CD4-positive, alpha-beta T cell (primary cell): ENCODE data around the gene GPR107. TPM values are rescaled to one million over a fixed set of nuclear protein-coding genes. Genes with fewer than 3 reads are reported as not detected.

Experiments
- ATAC-seq: fragments of 200-7000 bp; cut with Tn5 transposase; one replicate; pipeline ENCODE4 v1.10.0; 2022; ENCODE audit warnings: mild to moderate bottlenecking; ENCODE audit not compliant: poor library complexity
- CTCF ChIA-PET: fragments of 350-600 bp; sonication (Branson Sonifier 250); formaldehyde crosslinking; loops from one replicate; lab custom pipeline; 2021; ENCODE audit warnings: antibody characterized with exemption, inconsistent platforms; lab: Charles Lee
- POLR2A ChIA-PET: fragments of 350-600 bp; sonication (Branson Sonifier 250); formaldehyde crosslinking; loops from one replicate; lab custom pipeline; 2021; ENCODE audit warnings: antibody characterized with exemption, inconsistent platforms; lab: Charles Lee
- DNase-seq, 14 experiments: peaks; one replicate each; pipeline ENCODE4 v3.0.0-alpha.2; 2013 to 2020; ENCODE audit warnings: mixed read lengths in 2 of 14
- H3K27ac ChIP-seq, 2 donors: one replicate each; pipeline versions ENCODE4 v1.5.1 to v1.7.0; 2013; ENCODE audit warnings: low read length in 2 of 2, low read depth in 1 of 2, mild to moderate bottlenecking in 1 of 2
- H3K27me3 ChIP-seq, 2 experiments: 1 replicate in 1 of 2; 2 replicates in 1 of 2; pipeline versions ENCODE4 v1.6.1 to v1.7.0; 2013; ENCODE audit warnings: low read length in 2 of 2, control low read depth in 1 of 2, mild to moderate bottlenecking in 1 of 2, moderate library complexity in 1 of 2; ENCODE audit not compliant: insufficient read depth in 2 of 2, control insufficient read depth in 1 of 2
- H3K36me3 ChIP-seq: one replicate; pipeline ENCODE4 v1.6.1; 2013; ENCODE audit warnings: low read length, control low read depth; ENCODE audit not compliant: insufficient read depth
- H3K4me1 ChIP-seq: one replicate; pipeline ENCODE4 v1.6.1; 2013; ENCODE audit warnings: low read length, control low read depth; ENCODE audit not compliant: insufficient read depth
- H3K4me3 ChIP-seq: one replicate; pipeline ENCODE4 v1.5.1; 2013; ENCODE audit warnings: mild to moderate bottlenecking, low read length, moderate library complexity
- H3K9me3 ChIP-seq, 2 experiments: 1 replicate in 1 of 2; 2 replicates in 1 of 2; pipeline versions ENCODE4 v1.6.1 to v1.7.0; 2013; ENCODE audit warnings: low read length in 2 of 2, mild to moderate bottlenecking in 2 of 2, control low read depth in 1 of 2, moderate library complexity in 1 of 2; ENCODE audit not compliant: control insufficient read depth in 1 of 2, insufficient read depth in 1 of 2
- H3K27ac Mint-ChIP-seq: one replicate; pipeline ENCODE4 v1.8.0; 2020; ENCODE audit warnings: mixed read lengths
- H3K27me3 Mint-ChIP-seq: one replicate; pipeline ENCODE4 v1.8.0; 2021; ENCODE audit warnings: mixed read lengths
- H3K36me3 Mint-ChIP-seq: one replicate; pipeline ENCODE4 v1.8.0; 2021; ENCODE audit warnings: low read depth, mixed read lengths
- H3K4me1 Mint-ChIP-seq: one replicate; pipeline ENCODE4 v1.8.0; 2021; ENCODE audit warnings: low read depth, mixed read lengths
- H3K4me3 Mint-ChIP-seq: one replicate; pipeline ENCODE4 v1.8.0; 2020; ENCODE audit warnings: mild to moderate bottlenecking, mixed read lengths
- H3K9me3 Mint-ChIP-seq: one replicate; pipeline ENCODE4 v1.8.0; 2020; ENCODE audit warnings: mixed read lengths
- intact Hi-C, 2 experiments: fragments of 100-400 bp; cut with DNase I in 1 of 2; cut with micrococcal nuclease in 1 of 2; formaldehyde crosslinking; loops; one replicate each; pipeline versions ENCODE4 v1.15.1 to v1.9.0; 2023 to 2025; cut with DNase I, micrococcal nuclease
- total RNA-seq, 174 experiments: library from RNA in 2 of 174; stranded (reverse) in 2 of 174; gene quantifications; one replicate each; pipeline ENCODE4 v1.2.3 and lab custom pipeline; 2021 to 2026
- TF ChIP-seq, protein P1 (sequence below): fragments of 200-600 bp; IDR thresholded peaks from one replicate; pipeline ENCODE4 v1.8.0; 2022; ENCODE audit warnings: antibody characterized with exemption, mild to moderate bottlenecking

GPR107 gene
- total RNA-seq, 2 experiments from 2014 or later, result 18.9 to 19.2 TPM

DNA sequence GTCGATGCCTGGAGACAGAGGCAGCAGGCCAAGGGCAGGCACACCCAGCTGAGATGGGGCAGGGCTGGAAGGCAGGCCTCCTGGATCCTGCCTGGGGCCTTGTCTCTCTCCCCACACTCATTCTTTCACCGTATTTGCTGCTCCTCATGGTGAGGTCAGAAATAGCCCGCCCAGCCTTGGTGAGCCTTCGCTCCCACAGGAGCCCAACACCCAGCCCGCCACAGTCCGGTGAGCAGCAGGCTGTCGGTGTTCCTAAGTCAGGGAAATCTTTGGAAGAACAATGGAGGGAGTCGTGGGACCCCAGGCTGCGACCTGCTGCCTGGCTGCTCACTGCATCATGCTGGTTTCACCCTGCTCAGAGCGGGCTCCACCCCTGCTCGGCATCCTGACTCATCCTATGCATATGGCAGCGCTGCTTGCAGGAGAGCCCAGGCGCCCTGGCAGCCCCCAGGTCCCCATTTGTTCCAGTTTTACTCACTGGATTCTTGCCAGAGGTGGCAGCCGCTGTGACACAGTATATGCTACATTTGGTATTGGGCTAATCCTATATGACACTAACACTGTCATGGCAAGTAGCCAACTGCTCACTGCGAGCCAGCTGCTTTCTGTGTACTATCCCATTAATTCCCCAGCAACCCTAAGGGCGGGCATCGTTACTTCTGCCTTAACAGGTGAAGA, 65.3 kb downstream of the GPR107 start:
- H3K27me3 ChIP-seq, result no peaks in the 10 kb centered on the region
- H3K36me3 ChIP-seq, result peaks cover 55% of the 10 kb centered on the region
- Mint-ChIP-seq H3K9me3 (no peaks in the 10 kb centered on the region), H3K36me3 (peaks cover 50% of the 10 kb centered on the region), H3K4me3 (no peak overlapping the region), H3K27ac (no peak overlapping the region), H3K4me1 (peaks cover 6% of the 10 kb centered on the region), H3K27me3 (no peaks in the 10 kb centered on the region)
- H3K4me1 ChIP-seq, result no peaks in the 10 kb centered on the region
- intact Hi-C loops, result no loop called here
- no peak for ATAC-seq
- DNase-seq, result no peak
- H3K4me3 ChIP-seq, result no peak overlapping the region
- H3K9me3 ChIP-seq, result no peaks in the 10 kb centered on the region
- POLR2A ChIA-PET, result no interaction called here
- no peak overlapping the region for H3K27ac ChIP-seq
- TF ChIP-seq, protein P1, sequence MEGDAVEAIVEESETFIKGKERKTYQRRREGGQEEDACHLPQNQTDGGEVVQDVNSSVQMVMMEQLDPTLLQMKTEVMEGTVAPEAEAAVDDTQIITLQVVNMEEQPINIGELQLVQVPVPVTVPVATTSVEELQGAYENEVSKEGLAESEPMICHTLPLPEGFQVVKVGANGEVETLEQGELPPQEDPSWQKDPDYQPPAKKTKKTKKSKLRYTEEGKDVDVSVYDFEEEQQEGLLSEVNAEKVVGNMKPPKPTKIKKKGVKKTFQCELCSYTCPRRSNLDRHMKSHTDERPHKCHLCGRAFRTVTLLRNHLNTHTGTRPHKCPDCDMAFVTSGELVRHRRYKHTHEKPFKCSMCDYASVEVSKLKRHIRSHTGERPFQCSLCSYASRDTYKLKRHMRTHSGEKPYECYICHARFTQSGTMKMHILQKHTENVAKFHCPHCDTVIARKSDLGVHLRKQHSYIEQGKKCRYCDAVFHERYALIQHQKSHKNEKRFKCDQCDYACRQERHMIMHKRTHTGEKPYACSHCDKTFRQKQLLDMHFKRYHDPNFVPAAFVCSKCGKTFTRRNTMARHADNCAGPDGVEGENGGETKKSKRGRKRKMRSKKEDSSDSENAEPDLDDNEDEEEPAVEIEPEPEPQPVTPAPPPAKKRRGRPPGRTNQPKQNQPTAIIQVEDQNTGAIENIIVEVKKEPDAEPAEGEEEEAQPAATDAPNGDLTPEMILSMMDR, result no peak
- CTCF ChIA-PET, result no interaction called here

DNA sequence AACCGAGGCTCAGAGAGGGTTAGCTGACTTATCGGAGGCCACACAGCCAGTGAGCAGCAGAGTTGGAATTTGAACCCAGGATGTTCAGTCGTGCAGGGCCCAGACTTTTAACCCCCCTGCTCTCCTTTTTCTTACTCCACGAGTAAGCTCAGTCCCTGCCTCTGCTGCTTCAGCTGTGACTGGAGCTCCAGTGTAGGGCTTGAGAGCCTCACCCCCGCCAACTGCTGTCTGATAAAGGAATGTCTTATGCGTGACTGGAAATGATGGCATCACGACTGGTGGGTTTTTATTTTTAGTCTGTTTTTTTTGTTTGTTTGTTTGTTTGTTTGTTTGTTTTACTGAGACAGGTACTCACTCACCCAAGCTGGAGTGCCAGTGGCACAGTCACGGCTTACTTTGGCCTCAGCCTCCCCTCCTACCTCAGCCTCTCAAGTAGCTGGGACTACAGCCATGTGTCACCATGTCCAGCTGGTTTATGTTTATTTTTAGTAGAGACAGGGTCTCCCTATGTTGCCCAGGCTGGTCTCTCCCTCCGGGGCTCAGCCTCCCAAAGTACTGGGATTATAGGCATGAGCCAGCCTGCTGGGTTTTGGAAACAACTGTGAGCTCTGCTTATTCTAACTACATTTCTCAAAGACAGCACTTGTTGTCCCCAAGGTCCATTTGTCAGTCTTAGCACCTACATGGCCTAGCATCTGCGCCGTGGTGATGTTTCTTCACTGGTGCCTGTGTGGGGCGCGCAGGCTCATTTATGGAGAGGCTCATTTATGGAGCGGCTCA, 66.0 kb downstream of the GPR107 start:
- no peak overlapping the region for H3K27ac Mint-ChIP-seq
- no peak overlapping the region for H3K4me3 ChIP-seq
- POLR2A ChIA-PET, result no interaction called here
- no peaks in the 10 kb centered on the region for H3K27me3 Mint-ChIP-seq
- H3K9me3 Mint-ChIP-seq, result no peaks in the 10 kb centered on the region
- H3K9me3 ChIP-seq, result no peaks in the 10 kb centered on the region
- peaks cover 50% of the 10 kb centered on the region for H3K36me3 Mint-ChIP-seq
- H3K4me3 Mint-ChIP-seq, result no peak overlapping the region
- no peak for ATAC-seq
- H3K4me1 ChIP-seq, result no peaks in the 10 kb centered on the region
- H3K36me3 ChIP-seq, result peaks cover 60% of the 10 kb centered on the region
- H3K27me3 ChIP-seq, result no peaks in the 10 kb centered on the region
- peaks cover 10% of the 10 kb centered on the region for H3K4me1 Mint-ChIP-seq
- TF ChIP-seq, protein P1, result no peak
- DNase-seq, result no peak
- no peak overlapping the region for H3K27ac ChIP-seq
- CTCF ChIA-PET, result no interaction called here
- intact Hi-C loops, result no loop called here

DNA sequence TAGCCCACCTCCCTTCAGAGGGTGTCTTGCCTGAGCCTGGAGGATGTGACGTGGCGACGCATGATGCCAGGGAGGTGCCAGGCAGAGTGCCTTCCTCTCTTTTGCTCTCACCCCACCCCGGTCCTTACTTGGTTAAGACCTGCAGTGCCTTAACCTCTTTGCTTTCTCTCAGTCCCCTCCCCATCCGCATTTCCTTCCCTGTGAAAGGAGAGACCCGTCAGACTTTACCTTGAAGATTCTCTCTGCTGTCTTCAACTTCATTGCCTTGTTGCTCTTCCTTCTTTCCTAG, 66.5 kb downstream of the GPR107 start:
- TF ChIP-seq, protein P1, result no peak
- ChIA-PET POLR2A (no interaction called here), CTCF (no interaction called here)
- intact Hi-C loops, result no loop called here
- ATAC-seq (no peak), DNase-seq (no peak)
- Mint-ChIP-seq H3K4me3 (no peak overlapping the region), H3K4me1 (peaks cover 9% of the 10 kb centered on the region), H3K27me3 (no peaks in the 10 kb centered on the region), H3K36me3 (peaks cover 45% of the 10 kb centered on the region), H3K9me3 (no peaks in the 10 kb centered on the region), H3K27ac (no peak overlapping the region)
- Histone ChIP-seq H3K36me3 (peaks cover 57% of the 10 kb centered on the region), H3K9me3 (no peaks in the 10 kb centered on the region), H3K27ac (no peak overlapping the region), H3K4me3 (no peak overlapping the region), H3K4me1 (no peaks in the 10 kb centered on the region), H3K27me3 (no peaks in the 10 kb centered on the region)
